ENCODE measurements around the gene BRME1.
A peak's percentile ranks its signal among the peaks of the same experiment; 100 is the strongest.

DNA sequence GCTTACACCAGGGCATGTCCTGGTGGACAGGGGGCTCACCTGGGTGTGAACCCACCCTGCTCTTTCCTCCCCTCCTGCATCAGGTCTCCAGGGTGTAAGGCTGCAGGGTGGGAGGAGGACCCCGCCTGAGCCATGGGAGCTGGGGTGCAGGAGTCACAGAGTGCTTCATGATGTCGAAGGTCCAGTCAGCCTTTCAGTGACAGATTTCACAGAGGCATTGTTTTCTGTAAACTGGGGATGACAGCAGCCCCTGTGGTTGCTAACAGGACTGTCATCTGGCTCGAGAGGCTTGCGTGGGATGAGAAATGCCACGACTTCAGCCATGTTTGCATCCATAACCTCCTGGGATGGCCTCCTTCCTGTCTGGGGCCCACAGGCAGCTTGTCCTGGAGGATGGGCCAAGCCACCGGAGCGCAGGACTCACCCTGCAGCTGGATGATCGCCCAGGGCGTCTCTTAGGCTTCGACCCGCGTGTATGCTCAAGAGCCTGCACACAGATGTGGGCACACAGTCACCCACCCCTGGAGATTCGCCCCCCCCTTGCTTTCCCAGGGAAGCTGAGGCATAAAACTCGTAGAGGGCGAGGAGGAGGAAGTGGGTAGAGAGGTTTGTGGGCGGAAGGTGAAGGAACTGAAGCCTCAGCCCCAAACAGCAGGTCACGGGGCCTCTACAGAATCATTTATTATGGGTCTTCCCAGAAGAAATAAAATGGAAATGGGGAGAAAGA is 24.1 kb downstream of the BRME1 start:
- TF ChIP-seq POLR2A (IDR thresholded peaks at IDR 0.05; ENCODE audit: low read depth, low read length) (no peak), POU2F2 (IDR thresholded peaks at IDR 0.05; ENCODE audit: low read depth, low read length) (no peak), TAF1 (IDR thresholded peaks at IDR 0.05; ENCODE audit: low read depth, low read length) (no peak), POLR2AphosphoS5 (IDR thresholded peaks at IDR 0.05; ENCODE audit: low read depth, low read length) (no peak), SPI1 (IDR thresholded peaks at IDR 0.05; ENCODE audit: low read depth, low read length) (peak; percentile 80), PAX5 (IDR thresholded peaks at IDR 0.05; ENCODE audit: insufficient read depth, low read length, severe bottlenecking) (no peak)
